Psoas muscle (tissue), 8 donors: ENCODE results near the gene COPE. TPM values are rescaled to one million over a fixed set of nuclear protein-coding genes. Genes with fewer than 3 reads are reported as not detected.

Experiments
- ATAC-seq, 4 donors: fragments of 200-7000 bp; cut with Tn5 transposase; one replicate each; pipeline ENCODE4 v1.9.1; 2020; ENCODE audit warnings: moderate library complexity in 3 of 4, mild to moderate bottlenecking in 2 of 4
- DNase-seq, 2 donors: peaks; one replicate each; pipeline ENCODE4 v3.0.0-alpha.2; 2020
- H3K27ac ChIP-seq: fragments of 200-600 bp; one replicate; pipeline ENCODE4 v1.8.0; 2022
- H3K27me3 ChIP-seq, 3 donors: fragments of 200-600 bp in 1 of 3; one replicate each; pipeline versions ENCODE4 v1.6.1 to v1.8.0; 2013 to 2022; ENCODE audit warnings: low read length in 2 of 3, mild to moderate bottlenecking in 2 of 3, moderate library complexity in 1 of 3; ENCODE audit not compliant: insufficient read depth in 3 of 3
- H3K36me3 ChIP-seq, 2 donors: fragments of 200-600 bp in 1 of 2; one replicate each; pipeline versions ENCODE4 v1.6.1 to v1.8.0; 2013 to 2022; ENCODE audit warnings: low read depth in 1 of 2, mild to moderate bottlenecking in 1 of 2, moderate library complexity in 1 of 2; ENCODE audit not compliant: insufficient read depth in 1 of 2
- H3K4me1 ChIP-seq: fragments of 200-600 bp; one replicate; pipeline ENCODE4 v1.8.0; 2022
- H3K4me3 ChIP-seq: fragments of 200-600 bp; one replicate; pipeline ENCODE4 v1.8.0; 2022; ENCODE audit warnings: mild to moderate bottlenecking
- H3K9me3 ChIP-seq: fragments of 200-600 bp; one replicate; pipeline ENCODE4 v1.8.0; 2022
- CTCF ChIP-seq: fragments of 200-600 bp; IDR thresholded peaks from one replicate; pipeline ENCODE4 v1.8.0; 2022; ENCODE audit warnings: antibody characterized with exemption
- WGBS, 3 donors: extraction: QIAGEN DNeasy Blood & Tissue Kit; methylation state at CpG; one replicate each; pipeline versions ENCODE4 v1.1.6 to v1.1.7; 2013; 5-methylcytosine and 5-hydroxymethylcytosine counted together
- intact Hi-C, 2 donors: fragments of 100-400 bp; cut with DNase I; formaldehyde crosslinking; loops; one replicate each; pipeline versions ENCODE4 v1.11.0 to v1.14.2; 2022
- polyA plus RNA-seq, 3 donors: library from polyadenylated mRNA; stranded (reverse); fragments of 200-250 nt; gene quantifications; one replicate each; pipeline ENCODE4 v1.2.3, GENCODE V29; 2013
- total RNA-seq, 4 donors: library from RNA; stranded (reverse); fragmentation: NEBNext Ultra II Directional in 2 of 4; extraction: Animal tissue kit (Norgen Biotek cat#: 25700) in 2 of 4; gene quantifications; one replicate each; pipeline versions ENCODE4 v1.2.1 to v1.2.4, GENCODE V29; 2021 to 2023
- donor health status: healthy with polysubstance abuse.
- donor health status: DM: no; HTN: no; CAD: no; lungs with moderate emphysema.
- donor health status: Bipolar disorder and iron deficiency.
- donor health status: healthy.
- donor health status: DM: yes; HTN: yes; CAD: no.
- donor health status: DM: no; HTN: no; CAD: no.
- donor health status: DM: no; HTN: no; CAD: no.
- donor health status: DM: yes; HTN: yes; CAD: no.

The COPE gene
- total and polyA plus RNA-seq, 7 donors = 91.5 to 173 (median 110) TPM

GRCh38 chr19:18867751-18868150 lies 51.4 kb downstream of the COPE start:
- H3K4me1 ChIP-seq = no peaks in the 10 kb centered on the region
- peaks cover 9 to 59% of the 10 kb centered on the region in 2 donors for H3K36me3 ChIP-seq
- H3K27me3 ChIP-seq = peaks cover 0 to 2% (median 0%) of the 10 kb centered on the region in 3 donors
- H3K27ac ChIP-seq = no peak overlapping the region
- 93 to 94% (median 94%) methylated on average over 23 of the region's 23 CpGs for WGBS, 3 donors
- no peak for TF ChIP-seq CTCF
- ATAC-seq = no peak
- H3K4me3 ChIP-seq = no peak overlapping the region
- intact Hi-C loops = no loop called here
- H3K9me3 ChIP-seq = no peaks in the 10 kb centered on the region
- peak in 1 of 2 donors; percentile 10 for DNase-seq

GRCh38 chr19:18867199-18867598 lies 52.0 kb downstream of the COPE start:
- H3K9me3 ChIP-seq = no peaks in the 10 kb centered on the region
- H3K27me3 ChIP-seq = peaks cover 0 to 2% (median 0%) of the 10 kb centered on the region in 3 donors
- intact Hi-C loops = no loop called here
- H3K4me1 ChIP-seq = no peaks in the 10 kb centered on the region
- peak in 1 of 2 donors; percentile 12 for DNase-seq
- ATAC-seq = no peak
- H3K27ac ChIP-seq = no peak overlapping the region
- H3K4me3 ChIP-seq = no peak overlapping the region
- peaks cover 9 to 65% of the 10 kb centered on the region in 2 donors for H3K36me3 ChIP-seq
- WGBS, 3 donors = 91 to 96% (median 93%) methylated on average over 23 of the region's 23 CpGs
- no peak for TF ChIP-seq CTCF

- Histone ChIP-seq H3K36me3 (peaks cover 9 to 69% of the 10 kb centered on the region in 2 donors), H3K9me3 (no peaks in the 10 kb centered on the region), H3K4me1 (no peaks in the 10 kb centered on the region), H3K4me3 (no peak overlapping the region), H3K27ac (no peak overlapping the region), H3K27me3 (peaks cover 0 to 2% (median 0%) of the 10 kb centered on the region in 3 donors)
- TF ChIP-seq CTCF = no peak
- DNase-seq (peak in 1 of 2 donors; percentile 15), ATAC-seq (peak in 1 of 4 donors; percentile 16)
- 60 to 72% (median 71%) methylated on average over 17 of the region's 17 CpGs for WGBS, 3 donors
- intact Hi-C loops = no loop called here
These were observed 52.4 kb downstream of the COPE start for GRCh38 chr19:18866800-18867123.

- no peak overlapping the region for H3K27ac ChIP-seq
- DNase-seq (peak; percentile 71 to 80), ATAC-seq (peak; percentile 83 to 88 (median 85))
- TF ChIP-seq CTCF = peak; percentile 98
- 40 to 50% (median 42%) methylated on average over 37 to 38 of the region's 38 CpGs for WGBS, 3 donors
- H3K36me3 ChIP-seq = peaks cover 9 to 75% of the 10 kb centered on the region in 2 donors
- no peaks in the 10 kb centered on the region for H3K9me3 ChIP-seq
- peaks cover 0 to 2% (median 0%) of the 10 kb centered on the region in 3 donors for H3K27me3 ChIP-seq
- no peak overlapping the region for H3K4me3 ChIP-seq
- no peaks in the 10 kb centered on the region for H3K4me1 ChIP-seq
- intact Hi-C loops = no loop called here
These were observed 53.0 kb downstream of the COPE start for GRCh38 chr19:18865973-18866799.
